DND-41 (cell line): ENCODE measurements around the gene TIA1.

Experiments used
- ATAC-seq: fragments of 200-7000 bp; cut with Tn5 transposase; 3 replicates; pipeline ENCODE4 v1.9.1; 2021; ENCODE audit warnings: low read depth; ENCODE audit not compliant: insufficient read depth
- DNase-seq: peaks from one replicate; pipeline ENCODE4 v3.0.0-alpha.2; 2020
- H2AFZ ChIP-seq: 2 replicates; pipeline ENCODE4 v1.6.0; 2012; ENCODE audit warnings: low read depth, low read length
- H3K27ac ChIP-seq: 2 replicates; pipeline ENCODE4 v1.5.1; 2012; ENCODE audit warnings: low read length, inconsistent platforms
- H3K27me3 ChIP-seq: fragments of 200-600 bp; sonication (generic); 2 replicates; pipeline ENCODE4 v1.6.0; 2012; ENCODE audit warnings: low read length, mild to moderate bottlenecking, inconsistent platforms; ENCODE audit not compliant: insufficient read depth, poor library complexity
- H3K36me3 ChIP-seq: 2 replicates; pipeline ENCODE4 v1.5.1; 2012; ENCODE audit warnings: low read length, inconsistent platforms; ENCODE audit not compliant: insufficient read depth
- H3K4me1 ChIP-seq: 2 replicates; pipeline ENCODE4 v1.5.1; 2012; ENCODE audit warnings: mild to moderate bottlenecking, low read length; ENCODE audit not compliant: insufficient read depth
- H3K4me2 ChIP-seq: 2 replicates; pipeline ENCODE4 v1.6.0; 2012; ENCODE audit warnings: mild to moderate bottlenecking, moderate library complexity, low read length, inconsistent platforms; ENCODE audit not compliant: insufficient read depth
- H3K4me3 ChIP-seq, 2 experiments: fragments of 200-600 bp in 1 of 2; shearing (Covaris generic) in 1 of 2; 2 replicates each; pipeline ENCODE4 v1.5.1; 2012 to 2016; ENCODE audit warnings: inconsistent platforms in 2 of 2, low read length in 2 of 2, mild to moderate bottlenecking in 2 of 2, low read depth in 1 of 2, moderate library complexity in 1 of 2
- H3K79me2 ChIP-seq: 2 replicates; pipeline ENCODE4 v1.6.0; 2012; ENCODE audit warnings: low read length, inconsistent platforms; ENCODE audit not compliant: insufficient read depth
- H3K9ac ChIP-seq: 2 replicates; pipeline ENCODE4 v1.6.0; 2012; ENCODE audit warnings: low read depth, mild to moderate bottlenecking, inconsistent platforms, low read length, moderate library complexity
- H3K9me3 ChIP-seq: 2 replicates; pipeline ENCODE4 v1.5.1; 2012; ENCODE audit warnings: low read length, moderate library complexity, mild to moderate bottlenecking, inconsistent platforms; ENCODE audit not compliant: insufficient read depth, severe bottlenecking
- H4K20me1 ChIP-seq: 2 replicates; pipeline ENCODE4 v1.6.0; 2012; ENCODE audit warnings: low read length; ENCODE audit not compliant: insufficient read depth
- CTCF ChIP-seq: IDR thresholded peaks from 2 replicates; pipeline ENCODE4 v1.5.1; 2012; ENCODE audit warnings: borderline replicate concordance, low read length, moderate library complexity, mild to moderate bottlenecking; ENCODE audit not compliant: poor library complexity, severe bottlenecking; ENCODE audit errors: extremely low read depth
- EZH2 ChIP-seq: IDR thresholded peaks from 3 replicates; pipeline ENCODE4 v1.6.1; 2012; ENCODE audit warnings: borderline replicate concordance, low read depth, mild to moderate bottlenecking, moderate library complexity, low read length, inconsistent platforms; ENCODE audit not compliant: severe bottlenecking

Gene TIA1

GRCh38 chr2:70199320-70199864 is 49.0 kb downstream of the TIA1 start:
- Histone ChIP-seq H3K4me3 (no peak overlapping the region), H3K4me2 (no peak overlapping the region), H3K27ac (no peak overlapping the region), H3K79me2 (no peaks in the 10 kb centered on the region), H4K20me1 (no peaks in the 10 kb centered on the region), H3K36me3 (no peaks in the 10 kb centered on the region), H2AFZ (no peak overlapping the region), H3K4me1 (no peaks in the 10 kb centered on the region), H3K27me3 (no peaks in the 10 kb centered on the region), H3K9me3 (no peaks in the 10 kb centered on the region), H3K9ac (no peak overlapping the region)
- DNase-seq (no peak), ATAC-seq (peak; percentile 36; the same call in 1 of the 3 replicates)
- TF ChIP-seq EZH2, result no peak
- TF ChIP-seq CTCF, result no peak

GRCh38 chr2:70192516-70192915 is 55.9 kb downstream of the TIA1 start:
- Histone ChIP-seq H4K20me1 (no peaks in the 10 kb centered on the region), H3K4me2 (no peak overlapping the region), H3K9me3 (no peaks in the 10 kb centered on the region), H3K36me3 (no peaks in the 10 kb centered on the region), H3K4me1 (peaks cover 24% of the 10 kb centered on the region), H3K4me3 (no peak overlapping the region), H3K79me2 (peaks cover 22% of the 10 kb centered on the region), H3K27ac (no peak overlapping the region), H2AFZ (peak overlapping the region; percentile 61), H3K27me3 (no peaks in the 10 kb centered on the region), H3K9ac (no peak overlapping the region)
- no peak for TF ChIP-seq CTCF
- no peak for TF ChIP-seq EZH2
- no peak for ATAC-seq
- DNase-seq, result no peak

GRCh38 chr2:70191244-70191735 is 57.1 kb downstream of the TIA1 start:
- H3K4me2 ChIP-seq, result peak overlapping the region; percentile 66
- peak overlapping the region; percentile 63 for H3K9ac ChIP-seq
- no peaks in the 10 kb centered on the region for H3K36me3 ChIP-seq
- DNase-seq, result no peak
- peak overlapping the region; percentile 37 to 66; a peak in 3 of 4 replicates for H3K4me3 ChIP-seq
- peaks cover 22% of the 10 kb centered on the region for H3K79me2 ChIP-seq
- no peak for ATAC-seq
- no peaks in the 10 kb centered on the region for H4K20me1 ChIP-seq
- peak overlapping the region; percentile 81 for H2AFZ ChIP-seq
- H3K4me1 ChIP-seq, result peaks cover 24% of the 10 kb centered on the region
- no peaks in the 10 kb centered on the region for H3K27me3 ChIP-seq
- no peak for TF ChIP-seq EZH2
- H3K9me3 ChIP-seq, result no peaks in the 10 kb centered on the region
- peak overlapping the region; percentile 83 for H3K27ac ChIP-seq

GRCh38 chr2:70190418-70191243 is 57.8 kb downstream of the TIA1 start, which contains the start of gene C2orf42:
Gene C2orf42, minus strand, starts transcription at chr2:70191019. Its CDS starts 9,034 bp downstream, at chr2:70181985.
- peak within 1 kb of the TSS; percentile 63 for H3K9ac ChIP-seq
- H3K36me3 ChIP-seq, result no peaks in the 10 kb centered on the region
- peak within 1 kb of the TSS; percentile 66 for H3K4me2 ChIP-seq
- TF ChIP-seq EZH2 (no peak), CTCF (peak; percentile 55)
- ATAC-seq, result peak; percentile 90
- peaks cover 24% of the 10 kb centered on the region for H3K4me1 ChIP-seq
- peak within 1 kb of the TSS; percentile 37 to 66 for H3K4me3 ChIP-seq
- peaks cover 26% of the 10 kb centered on the region for H3K79me2 ChIP-seq
- H3K27me3 ChIP-seq, result no peaks in the 10 kb centered on the region
- peak within 1 kb of the TSS; percentile 83 for H3K27ac ChIP-seq
- no peaks in the 10 kb centered on the region for H3K9me3 ChIP-seq
- H2AFZ ChIP-seq, result peak within 1 kb of the TSS; percentile 81
- no peaks in the 10 kb centered on the region for H4K20me1 ChIP-seq
- peak; percentile 97 for DNase-seq
